CD14-positive monocyte (primary cell): ENCODE measurements around the gene XYLT1. TPM values are rescaled to one million over a fixed set of nuclear protein-coding genes. Genes with fewer than 3 reads are reported as not detected.
A peak's percentile ranks its signal among the peaks of the same experiment; 100 is the strongest.

Experiments used
- DNase-seq, 3 donors: peaks; one replicate each; pipeline ENCODE4 v3.0.0-alpha.2; 2011 to 2022
- H2AFZ ChIP-seq: 2 replicates; pipeline ENCODE4 v1.6.0; 2012; ENCODE audit warnings: mild to moderate bottlenecking, low read depth, low read length, inconsistent platforms; ENCODE audit not compliant: insufficient read depth, poor library complexity, severe bottlenecking
- H3K27ac ChIP-seq, 2 donors: 1 replicate in 1 of 2; 2 replicates in 1 of 2; pipeline ENCODE4 v1.5.1; 2012 to 2013; ENCODE audit warnings: low read length in 2 of 2, control low read depth in 1 of 2, inconsistent platforms in 1 of 2, low read depth in 1 of 2, mild to moderate bottlenecking in 1 of 2
- H3K27me3 ChIP-seq, 2 donors: one replicate each; pipeline versions ENCODE4 v1.6.0 to v1.6.1; 2011 to 2013; ENCODE audit warnings: low read length in 2 of 2; ENCODE audit not compliant: control insufficient read depth in 2 of 2, insufficient read depth in 2 of 2
- H3K36me3 ChIP-seq, 2 donors: replicated peaks in 1 of 2; 1 replicate in 1 of 2; 2 replicates in 1 of 2; pipeline versions ENCODE4 v1.5.1 to v1.6.1; 2012 to 2013; ENCODE audit warnings: low read length in 2 of 2, control low read depth in 1 of 2, inconsistent platforms in 1 of 2, mild to moderate bottlenecking in 1 of 2; ENCODE audit not compliant: insufficient read depth in 2 of 2, control insufficient read depth in 1 of 2
- H3K4me1 ChIP-seq, 2 donors: 1 replicate in 1 of 2; 2 replicates in 1 of 2; pipeline versions ENCODE4 v1.5.1 to v1.6.1; 2012 to 2013; ENCODE audit warnings: low read length in 2 of 2, control low read depth in 1 of 2, inconsistent platforms in 1 of 2, mild to moderate bottlenecking in 1 of 2, moderate library complexity in 1 of 2; ENCODE audit not compliant: insufficient read depth in 2 of 2, control insufficient read depth in 1 of 2
- H3K4me2 ChIP-seq: replicated peaks from 2 replicates; pipeline ENCODE3; 2012; ENCODE audit warnings: low read length, moderate library complexity, mild to moderate bottlenecking; ENCODE audit not compliant: poor library complexity, severe bottlenecking; ENCODE audit errors: extremely low read depth
- H3K4me3 ChIP-seq, 3 experiments: fragments of 200-600 bp in 1 of 3; sonication (generic) in 1 of 3; replicated peaks in 1 of 3; 1 replicate in 2 of 3; 2 replicates in 1 of 3; pipeline ENCODE4 v1.5.1; 2011 to 2013; ENCODE audit warnings: low read length in 3 of 3, mild to moderate bottlenecking in 3 of 3, control low read depth in 2 of 3, low read depth in 2 of 3, inconsistent platforms in 1 of 3, moderate library complexity in 1 of 3
- H3K79me2 ChIP-seq: 2 replicates; pipeline ENCODE4 v1.6.0; 2012; ENCODE audit warnings: mild to moderate bottlenecking, control low read depth, inconsistent platforms, low read length, moderate library complexity; ENCODE audit not compliant: insufficient read depth
- H3K9ac ChIP-seq: 2 replicates; pipeline ENCODE4 v1.6.0; 2017; ENCODE audit warnings: low read length, mild to moderate bottlenecking; ENCODE audit not compliant: insufficient read depth, poor library complexity, severe bottlenecking
- H3K9me3 ChIP-seq, 2 donors: replicated peaks in 1 of 2; 1 replicate in 1 of 2; 2 replicates in 1 of 2; pipeline versions ENCODE4 v1.5.1 to v1.6.1; 2012 to 2013; ENCODE audit warnings: low read length in 2 of 2, control low read depth in 1 of 2; ENCODE audit not compliant: control insufficient read depth in 1 of 2, insufficient read depth in 1 of 2
- H4K20me1 ChIP-seq: 2 replicates; pipeline ENCODE4 v1.6.0; 2012; ENCODE audit warnings: mild to moderate bottlenecking, low read length, control low read depth, moderate library complexity; ENCODE audit not compliant: insufficient read depth
- H3K27ac Mint-ChIP-seq, 7 donors: one replicate each; pipeline ENCODE4 v1.8.0; 2020; ENCODE audit warnings: mild to moderate bottlenecking in 7 of 7, mixed read lengths in 7 of 7, moderate library complexity in 6 of 7, inconsistent platforms in 2 of 7
- H3K27me3 Mint-ChIP-seq, 3 donors: one replicate each; pipeline ENCODE4 v1.8.0; 2021 to 2022; ENCODE audit warnings: low read depth in 3 of 3, mild to moderate bottlenecking in 3 of 3, mixed read lengths in 3 of 3, moderate library complexity in 3 of 3, inconsistent platforms in 1 of 3
- H3K36me3 Mint-ChIP-seq, 2 donors: one replicate each; pipeline ENCODE4 v1.8.0; 2020; ENCODE audit warnings: mixed read lengths in 2 of 2, inconsistent platforms in 1 of 2, mild to moderate bottlenecking in 1 of 2
- H3K4me1 Mint-ChIP-seq: one replicate; pipeline ENCODE4 v1.8.0; 2020; ENCODE audit warnings: mild to moderate bottlenecking, mixed read lengths
- H3K4me3 Mint-ChIP-seq, 2 donors: one replicate each; pipeline ENCODE4 v1.8.0; 2020; ENCODE audit warnings: mild to moderate bottlenecking in 2 of 2, mixed read lengths in 2 of 2, moderate library complexity in 1 of 2
- H3K9me3 Mint-ChIP-seq, 7 donors: one replicate each; pipeline ENCODE4 v1.8.0; 2020 to 2022; ENCODE audit warnings: mixed read lengths in 7 of 7, mild to moderate bottlenecking in 6 of 7, moderate library complexity in 6 of 7, inconsistent platforms in 2 of 7
- CTCF ChIP-seq: fragments of 200-600 bp; IDR thresholded peaks from one replicate; pipeline ENCODE4 v1.8.0; 2022; ENCODE audit warnings: antibody characterized with exemption, mild to moderate bottlenecking
- WGBS: methylation state at CpG from one replicate; pipeline ENCODE4 v1.1.5; 2013; ENCODE audit warnings: missing lambda C conversion rate; ENCODE audit not compliant: insufficient coverage; 5-methylcytosine and 5-hydroxymethylcytosine counted together
- intact Hi-C, 2 donors: fragments of 100-400 bp; cut with micrococcal nuclease; formaldehyde crosslinking; loops; one replicate each; pipeline versions ENCODE4 v1.15.0 to v1.15.1; 2023
- polyA plus RNA-seq, 3 donors: library from polyadenylated mRNA; depleted of rRNA in 1 of 3; unstranded in 2 of 3; stranded (reverse) in 1 of 3; fragments of 300-500 nt in 2 of 3; fragments of >200 nt in 1 of 3; fragmentation: Illumina TruSeq in 2 of 3; gene quantifications; 1 replicate in 2 of 3; 2 replicates in 1 of 3; pipeline ENCODE4 v1.2.3, GENCODE V29; 2012 to 2021

Gene XYLT1
- polyA plus RNA-seq, 3 donors = 0.51 to 9.4 (median 1.6) TPM

DNA sequence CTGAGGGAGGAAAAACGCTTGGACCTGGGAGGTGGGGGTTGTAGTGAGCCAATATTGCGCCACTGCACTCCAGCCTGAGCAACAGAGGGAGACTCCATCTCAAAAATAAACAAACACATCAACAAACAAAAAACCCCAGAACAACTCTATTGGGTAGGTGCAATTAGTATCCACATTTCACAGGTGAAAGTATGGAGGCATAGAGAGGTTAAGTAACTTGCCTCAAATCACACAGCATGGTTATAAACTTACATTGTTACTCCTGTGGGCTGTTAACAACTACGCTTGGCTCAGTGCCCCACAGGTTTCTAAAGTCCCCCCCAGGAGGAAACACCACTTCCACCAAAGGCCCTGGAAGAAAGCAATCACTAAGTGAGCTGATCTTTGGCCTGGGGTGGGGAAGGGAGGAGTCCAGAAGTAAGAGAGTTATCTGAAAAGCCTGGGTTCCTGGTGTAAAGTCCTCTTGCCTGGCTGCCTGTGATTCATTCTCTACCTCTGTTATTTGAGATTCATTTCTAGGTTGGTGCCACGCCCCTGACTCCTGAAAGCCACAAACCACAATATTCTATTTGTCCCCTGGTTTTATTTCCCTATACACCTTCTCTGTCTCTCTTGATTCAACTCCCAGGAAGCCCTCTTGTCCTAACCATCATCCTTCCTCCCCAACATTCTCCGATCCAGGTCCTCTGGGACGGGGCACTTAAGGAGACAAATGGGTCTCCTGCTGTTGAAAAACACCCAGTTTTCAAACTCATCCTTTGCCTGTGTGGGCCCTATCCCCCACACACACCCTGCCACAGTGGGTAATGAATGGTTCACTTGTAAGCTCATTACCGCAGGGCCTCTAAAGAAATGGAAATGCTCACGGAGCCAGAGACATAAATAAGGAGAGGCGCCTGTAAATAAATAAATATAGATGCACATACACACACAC is 195.4 kb downstream of the XYLT1 start:
- Histone ChIP-seq H3K27ac (peak overlapping the region in 1 of 2 donors; percentile 42), H3K4me2 (no peak overlapping the region), H3K9ac (no peak overlapping the region), H3K79me2 (peaks cover 25% of the 10 kb centered on the region), H2AFZ (no peak overlapping the region), H3K4me3 (no peak overlapping the region), H3K27me3 (no peaks in the 10 kb centered on the region), H4K20me1 (peaks cover 13% of the 10 kb centered on the region), H3K4me1 (peaks cover 32 to 41% of the 10 kb centered on the region in 2 donors), H3K9me3 (no peaks in the 10 kb centered on the region), H3K36me3 (no peaks in the 10 kb centered on the region)
- intact Hi-C loops = loop anchor here (5.0 to 10.0 kb wide), 2 partner anchors 59 to 112 kb away; no protein-coding TSS in a partner anchor
- no peaks in the 10 kb centered on the region for H3K9me3 Mint-ChIP-seq
- H3K4me3 Mint-ChIP-seq = no peak overlapping the region
- no peak for TF ChIP-seq CTCF
- peaks cover 0 to 4% (median 0%) of the 10 kb centered on the region in 3 donors for H3K27me3 Mint-ChIP-seq
- DNase-seq = peak in 1 of 3 donors; percentile 16
- peak overlapping the region in 6 of 7 donors; percentile 12 to 78 (median 38) for H3K27ac Mint-ChIP-seq
- H3K36me3 Mint-ChIP-seq = peaks cover 6 to 11% of the 10 kb centered on the region in 2 donors
- H3K4me1 Mint-ChIP-seq = peaks cover 57% of the 10 kb centered on the region
- WGBS = 67% methylated on average over 1 of the region's 9 CpGs

- Mint-ChIP-seq H3K27me3 (peaks cover 0 to 4% (median 0%) of the 10 kb centered on the region in 3 donors), H3K4me3 (peak overlapping the region in 1 of 2 donors; percentile 35), H3K27ac (peak overlapping the region; percentile 70 to 93 (median 89)), H3K36me3 (peaks cover 6 to 7% of the 10 kb centered on the region in 2 donors), H3K9me3 (no peaks in the 10 kb centered on the region), H3K4me1 (peaks cover 58% of the 10 kb centered on the region)
- peaks cover 7% of the 10 kb centered on the region for H4K20me1 ChIP-seq
- H3K27me3 ChIP-seq = no peaks in the 10 kb centered on the region
- no peak overlapping the region for H3K4me3 ChIP-seq
- H3K79me2 ChIP-seq = peaks cover 33% of the 10 kb centered on the region
- peak overlapping the region; percentile 1 to 42 for H3K27ac ChIP-seq
- H2AFZ ChIP-seq = no peak overlapping the region
- H3K4me2 ChIP-seq = no peak overlapping the region
- TF ChIP-seq CTCF = no peak
- peaks cover 43 to 54% of the 10 kb centered on the region in 2 donors for H3K4me1 ChIP-seq
- no peak overlapping the region for H3K9ac ChIP-seq
- intact Hi-C loops = loop anchor here in 1 of 2 donors (10.0 kb wide), 1 partner anchor 62 kb away; no protein-coding TSS in a partner anchor
- WGBS = 8% methylated on average over 4 of the region's 4 CpGs
- H3K9me3 ChIP-seq = no peaks in the 10 kb centered on the region
- no peaks in the 10 kb centered on the region for H3K36me3 ChIP-seq
- peak; percentile 78 to 91 (median 89) for DNase-seq
Measured at GRCh38 chr16:17273142-17273561, 197.6 kb downstream of the XYLT1 start.
